K562 (cell line): ENCODE data around the gene CAMK2G. TPM values are rescaled to one million over a fixed set of nuclear protein-coding genes. Genes with fewer than 3 reads are reported as not detected.

Source experiments
- ATAC-seq: fragments of 200-7000 bp; cut with Tn5 transposase; 3 replicates; pipeline ENCODE4 v1.9.1; 2020; ENCODE audit warnings: moderate library complexity
- BruUV-seq: library from RNA; stranded (reverse); fragments of 400-500 nt; replicated peaks from 2 replicates; lab custom pipeline; 2021; lab: Mats Ljungman, UMichigan
- CTCF ChIA-PET: fragments of 300-600 bp; formaldehyde crosslinking; extraction: SDS; loops from one replicate; lab custom pipeline; 2021; ENCODE audit warnings: low intra/inter-chr PET ratio; lab: Yijun Ruan, JAX
- POLR2A ChIA-PET: fragments of 300-600, 350-650 bp; sonication (Branson Sonifier 250); formaldehyde crosslinking; extraction: SDS; loops from one replicate; lab custom pipeline; 2021; ENCODE audit warnings: antibody characterized with exemption, inconsistent platforms; lab: Yijun Ruan, JAX
- DNase-seq, 4 experiments: peaks; one replicate each; pipeline versions ENCODE4 v3.0.0 to v3.0.0-alpha.2; 2011 to 2018; ENCODE audit warnings: low spot score in 3 of 4, mixed read lengths in 3 of 4; ENCODE audit errors: extremely low read depth in 1 of 4
- FAIRE-seq: peaks from 2 replicates; lab custom pipeline; 2011; peaks lifted over from hg19 to GRCh38; lab: Jason Lieb, UNC
- H2AFZ ChIP-seq: 2 replicates; pipeline ENCODE4 v1.6.0; 2011; ENCODE audit warnings: low read depth, low read length, control low read depth, inconsistent platforms
- H3K27ac ChIP-seq: fragments of 200-600 bp; 3 replicates; pipeline ENCODE4 v1.8.0; 2011; ENCODE audit warnings: low read depth, mild to moderate bottlenecking, control low read depth, inconsistent platforms, low read length, moderate library complexity, mixed read lengths; ENCODE audit errors: extremely low read depth
- H3K27me3 ChIP-seq, 2 experiments: fragments of 300-600 bp in 1 of 2; 2 replicates in 1 of 2; 3 replicates in 1 of 2; pipeline versions ENCODE4 v1.6.0 to v1.8.0; 2011; ENCODE audit warnings: inconsistent platforms in 2 of 2, low read length in 2 of 2, mild to moderate bottlenecking in 1 of 2, mixed read lengths in 1 of 2, moderate library complexity in 1 of 2; ENCODE audit not compliant: control insufficient read depth in 2 of 2, insufficient read depth in 2 of 2
- H3K36me3 ChIP-seq: fragments of 300-600 bp; 3 replicates; pipeline ENCODE4 v1.8.0; 2011; ENCODE audit warnings: mild to moderate bottlenecking, low read length, inconsistent platforms; ENCODE audit not compliant: control insufficient read depth, insufficient read depth
- H3K4me1 ChIP-seq, 2 experiments: fragments of 200-600 bp in 1 of 2; replicated peaks in 1 of 2; 2 replicates in 1 of 2; 3 replicates in 1 of 2; pipeline versions ENCODE4 v1.5.1 to v1.8.0; 2011; ENCODE audit warnings: inconsistent platforms in 2 of 2, low read length in 2 of 2, mild to moderate bottlenecking in 1 of 2, mixed read lengths in 1 of 2, moderate library complexity in 1 of 2; ENCODE audit not compliant: control insufficient read depth in 2 of 2, insufficient read depth in 2 of 2
- H3K4me2 ChIP-seq: 2 replicates; pipeline ENCODE4 v1.6.1; 2011; ENCODE audit warnings: low read length, control low read depth, inconsistent platforms, mixed read lengths; ENCODE audit not compliant: insufficient read depth
- H3K4me3 ChIP-seq: fragments of 200-600 bp; sonication (generic), shearing (Covaris generic); 2 replicates; pipeline ENCODE4 v1.5.1; 2016; ENCODE audit warnings: control low read depth, inconsistent platforms
- H3K79me2 ChIP-seq: fragments of 200-600 bp; 3 replicates; pipeline ENCODE4 v1.8.0; 2011; ENCODE audit warnings: low read length, inconsistent platforms; ENCODE audit not compliant: control insufficient read depth, insufficient read depth
- H3K9ac ChIP-seq, 2 experiments: 2 replicates each; pipeline versions ENCODE4 v1.6.0 to v1.6.1; 2011; ENCODE audit warnings: low read depth in 2 of 2, low read length in 2 of 2, control low read depth in 1 of 2, inconsistent platforms in 1 of 2, mild to moderate bottlenecking in 1 of 2, mixed read lengths in 1 of 2; ENCODE audit not compliant: insufficient read depth in 1 of 2
- H3K9me1 ChIP-seq: one replicate; pipeline ENCODE4 v1.6.0; 2011; ENCODE audit warnings: inconsistent platforms, mild to moderate bottlenecking, low read length, moderate library complexity; ENCODE audit not compliant: control insufficient read depth, insufficient read depth
- H3K9me3 ChIP-seq: replicated peaks from 2 replicates; pipeline ENCODE4 v1.5.1; 2011; ENCODE audit warnings: low read depth, low read length, inconsistent platforms; ENCODE audit not compliant: control insufficient read depth, insufficient read depth
- H4K20me1 ChIP-seq: replicated peaks from 2 replicates; pipeline ENCODE4 v1.6.1; 2011; ENCODE audit warnings: low read length, inconsistent platforms, mixed read lengths; ENCODE audit not compliant: control insufficient read depth, insufficient read depth
- WGBS: fragments of 100-300 bp; shearing (Covaris generic); methylation state at CpG from one replicate; pipeline ENCODE4 v1.1.6; 2016; ENCODE audit warnings: low coverage, mixed read lengths; ENCODE audit not compliant: insufficient coverage; ENCODE audit errors: missing lambda C conversion rate; 5-methylcytosine and 5-hydroxymethylcytosine counted together
- in situ Hi-C: fragments of 300-500 bp; cut with MboI; formaldehyde crosslinking; loops from 4 replicates; pipeline ENCODE4 v1.15.0; 2018; ENCODE audit warnings: inconsistent platforms, mixed read lengths
- intact Hi-C: fragments of 100-400 bp; cut with micrococcal nuclease; formaldehyde crosslinking; loops from 2 replicates; pipeline ENCODE4 v1.14.2; 2022
- polyA plus RNA-seq, 8 experiments: library from polyadenylated mRNA; depleted of rRNA in 4 of 8; stranded (reverse) in 5 of 8; unstranded in 3 of 8; fragments of >200 nt; fragmentation: Nextera tagmentation in 2 of 8; fragmentation: Illumina TruSeq in 1 of 8; extraction: Ambion mirVana in 2 of 8; extraction: Trizol in 1 of 8; gene quantifications; 2 replicates each; pipeline versions ENCODE4 v1.2.1 to v1.2.3, GENCODE V29; 2011 to 2014; ENCODE audit warnings: inconsistent platforms in 1 of 8, missing spikeins in 1 of 8
- total RNA-seq, 7 experiments: library from RNA; depleted of rRNA in 6 of 7; stranded (reverse); fragments of >200 nt in 6 of 7; fragmentation: Illumina TruSeq in 2 of 7; extraction: Trizol in 2 of 7; gene quantifications; 2 replicates each; pipeline versions ENCODE4 v1.2.1 to v1.2.3, GENCODE V29; 2011 to 2021; ENCODE audit warnings: low replicate concordance in 1 of 7
- TF ChIP-seq, protein P1 (sequence below), 2 experiments: IDR thresholded peaks in 1 of 2; conservative IDR thresholded peaks in 1 of 2; 2 replicates each; pipeline ENCODE4 v1.6.1; 2016; ENCODE audit warnings: low read depth in 2 of 2, mild to moderate bottlenecking in 1 of 2, missing compliant biosample characterization in 1 of 2, missing genetic modification characterization in 1 of 2, moderate library complexity in 1 of 2

Gene CAMK2G
- total and polyA plus RNA-seq, 9 of the 15 experiments (the other 6 are each of a cell fraction or from before 2014, with no cell fraction given), result 9.0 to 37.9 (median 32.6) TPM

GRCh38 chr10:73850211-73850610 is 24.1 kb downstream of the CAMK2G start:
- Histone ChIP-seq H3K4me2 (no peak overlapping the region), H3K4me3 (no peak overlapping the region), H2AFZ (no peak overlapping the region), H3K27ac (no peak overlapping the region), H3K36me3 (peaks cover 78% of the 10 kb centered on the region), H3K9me3 (no peaks in the 10 kb centered on the region), H3K4me1 (peaks cover 0 to 11% of the 10 kb centered on the region in 2 experiments; a peak in 2 of 5 replicates), H3K9me1 (no peaks in the 10 kb centered on the region), H3K27me3 (no peaks in the 10 kb centered on the region), H3K9ac (no peak overlapping the region), H3K79me2 (no peaks in the 10 kb centered on the region), H4K20me1 (peaks cover 9% of the 10 kb centered on the region; the same call in 1 of the 2 replicates)
- no peak for FAIRE-seq
- TF ChIP-seq, protein P1, sequence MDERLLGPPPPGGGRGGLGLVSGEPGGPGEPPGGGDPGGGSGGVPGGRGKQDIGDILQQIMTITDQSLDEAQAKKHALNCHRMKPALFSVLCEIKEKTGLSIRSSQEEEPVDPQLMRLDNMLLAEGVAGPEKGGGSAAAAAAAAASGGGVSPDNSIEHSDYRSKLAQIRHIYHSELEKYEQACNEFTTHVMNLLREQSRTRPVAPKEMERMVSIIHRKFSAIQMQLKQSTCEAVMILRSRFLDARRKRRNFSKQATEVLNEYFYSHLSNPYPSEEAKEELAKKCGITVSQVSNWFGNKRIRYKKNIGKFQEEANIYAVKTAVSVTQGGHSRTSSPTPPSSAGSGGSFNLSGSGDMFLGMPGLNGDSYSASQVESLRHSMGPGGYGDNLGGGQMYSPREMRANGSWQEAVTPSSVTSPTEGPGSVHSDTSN (CRISPR knock-in tag; IDR thresholded peaks at IDR 0.05; ENCODE audit: low read depth), result no peak
- TF ChIP-seq, protein P1 (tag; conservative IDR thresholded peaks at IDR 0.05; ENCODE audit: low read depth), result no peak
- intact Hi-C loops (no loop called here), in situ Hi-C loops (no loop called here)
- DNase-seq, result no peak
- 85% methylated on average over 8 of the region's 8 CpGs for WGBS
- no peak for ATAC-seq
- CTCF ChIA-PET, result interaction anchor here (0.7 to 3.2 kb wide), 4 partner anchors 29 to 261 kb away, joined by 3 to 41 read pairs (median 18); no protein-coding TSS in a partner anchor
- BruUV-seq, result no TSS peak
- POLR2A ChIA-PET, result interaction anchor here (0.6 to 1.6 kb wide), 5 partner anchors 11 to 29 kb away, joined by 3 to 8 read pairs (median 4); no protein-coding TSS in a partner anchor
